Esophagus squamous epithelium (tissue), 5 donors: ENCODE data around the gene RUNX3. TPM values are rescaled to one million over a fixed set of nuclear protein-coding genes. Genes with fewer than 3 reads are reported as not detected.
"Not testable (repeated sequence)": the region's sequence is repeated elsewhere in the genome, so short reads cannot be mapped to it uniquely, and the experiment has no call there.

Experiments used
- DNase-seq: peaks from one replicate; lab custom pipeline; 2025; lab: John Stamatoyannopoulos, UW
- H3K27ac ChIP-seq, 4 donors: fragments of 200-600 bp; sonication (generic); one replicate each; pipeline ENCODE4 v1.5.1; 2016 to 2019; ENCODE audit warnings: mild to moderate bottlenecking in 1 of 4
- H3K27me3 ChIP-seq, 4 donors: fragments of 200-600 bp; sonication (generic); 1 replicate in 3 of 4; 2 replicates in 1 of 4; pipeline versions ENCODE4 v1.5.1 to v1.6.0; 2017 to 2021; ENCODE audit warnings: antibody characterized with exemption in 1 of 4
- H3K36me3 ChIP-seq, 3 donors: fragments of 200-600 bp; sonication (generic); one replicate each; pipeline ENCODE4 v1.5.1; 2016 to 2019
- H3K4me1 ChIP-seq, 3 donors: fragments of 200-600 bp; sonication (generic); one replicate each; pipeline ENCODE4 v1.5.1; 2017 to 2019
- H3K4me3 ChIP-seq, 4 donors: fragments of 200-600 bp; sonication (generic); 1 replicate in 3 of 4; 2 replicates in 1 of 4; pipeline ENCODE4 v1.5.1; 2016 to 2019; ENCODE audit warnings: mild to moderate bottlenecking in 2 of 4, moderate library complexity in 1 of 4
- H3K9me3 ChIP-seq, 3 donors: fragments of 200-600 bp; sonication (generic); one replicate each; pipeline ENCODE4 v1.5.1; 2016 to 2019
- CTCF ChIP-seq, 6 experiments: fragments of 450-650 bp in 4 of 6; fragments of 200-600 bp in 2 of 6; sonication (generic) in 2 of 6; IDR thresholded peaks; one replicate each; pipeline ENCODE4 v1.5.1; 2016 to 2019; ENCODE audit warnings: antibody characterized with exemption in 6 of 6, mild to moderate bottlenecking in 4 of 6, moderate library complexity in 4 of 6
- POLR2A ChIP-seq, 4 donors: fragments of 450-650 bp; IDR thresholded peaks; one replicate each; pipeline ENCODE4 v1.6.1; 2017; ENCODE audit warnings: antibody characterized with exemption in 4 of 4, mild to moderate bottlenecking in 4 of 4, moderate library complexity in 3 of 4
- WGBS, 2 donors: methylation state at CpG; one replicate each; pipeline ENCODE4 v1.1.5; 2018; 5-methylcytosine and 5-hydroxymethylcytosine counted together
- intact Hi-C: fragments of 100-400 bp; cut with DNase I; formaldehyde crosslinking; loops from one replicate; pipeline ENCODE4 v1.15.0; 2022
- total RNA-seq, 4 donors: library from RNA; depleted of rRNA; stranded (reverse); fragments of >200 nt; gene quantifications; one replicate each; pipeline ENCODE4 v1.1.0, GENCODE V29; 2016
- donor health status: DM: yes; HTN: yes; CAD: no.

Gene RUNX3
- total RNA-seq, 4 donors from 2014 or later: 1.9 to 5.7 (median 3.1) TPM

- peaks cover 0 to 22% (median 0%) of the 10 kb centered on the region in 4 donors for H3K27me3 ChIP-seq
- no peak for DNase-seq
- H3K36me3 ChIP-seq: peaks cover 0 to 3% (median 0%) of the 10 kb centered on the region in 3 donors
- no peak for TF ChIP-seq CTCF (IDR thresholded peaks at IDR 0.05)
- TF ChIP-seq POLR2A (IDR thresholded peaks at IDR 0.05): no peak
- intact Hi-C loops: no loop called here
- WGBS, 2 donors: 90 to 96% methylated on average over 7 of the region's 9 CpGs
- no peaks in the 10 kb centered on the region for H3K9me3 ChIP-seq
- H3K4me1 ChIP-seq: peaks cover 0 to 13% (median 0%) of the 10 kb centered on the region in 3 donors
- no peak overlapping the region for H3K4me3 ChIP-seq
- peak overlapping the region in 3 of 4 donors; percentile 23 to 61 (median 50) for H3K27ac ChIP-seq
These were observed 19.9 kb downstream of the RUNX3 start for GRCh38 chr1:24910210-24910609.

GRCh38 chr1:24909388-24909898 lies 20.6 kb downstream of the RUNX3 start:
- Histone ChIP-seq H3K27ac (no peak overlapping the region), H3K9me3 (no peaks in the 10 kb centered on the region), H3K4me1 (peaks cover 0 to 5% (median 0%) of the 10 kb centered on the region in 3 donors), H3K27me3 (peaks cover 0 to 29% (median 0%) of the 10 kb centered on the region in 4 donors), H3K4me3 (no peak overlapping the region), H3K36me3 (peaks cover 0 to 3% (median 0%) of the 10 kb centered on the region in 3 donors)
- intact Hi-C loops: no loop called here
- DNase-seq: no peak
- WGBS, 2 donors: 27 to 35% methylated on average over 7 to 8 of the region's 15 CpGs
- TF ChIP-seq POLR2A (IDR thresholded peaks at IDR 0.05) (no peak), CTCF (IDR thresholded peaks at IDR 0.05) (peak in 5 of 6 experiments; percentile 10 to 57 (median 39))

- TF ChIP-seq CTCF (IDR thresholded peaks at IDR 0.05) (no peak), POLR2A (IDR thresholded peaks at IDR 0.05) (no peak)
- Histone ChIP-seq H3K4me1 (no peaks in the 10 kb centered on the region), H3K4me3 (no peak overlapping the region), H3K9me3 (no peaks in the 10 kb centered on the region), H3K27me3 (peaks cover 0 to 35% (median 0%) of the 10 kb centered on the region in 4 donors), H3K27ac (no peak overlapping the region), H3K36me3 (peaks cover 0 to 3% (median 0%) of the 10 kb centered on the region in 3 donors)
- no peak for DNase-seq
- WGBS, 2 donors: 61 to 65% methylated on average over 6 to 7 of the region's 7 CpGs
- intact Hi-C loops: no loop called here
These were observed 21.4 kb downstream of the RUNX3 start for GRCh38 chr1:24908591-24909259.

GRCh38 chr1:24907587-24908294 lies 22.3 kb downstream of the RUNX3 start:
- intact Hi-C loops, H3K4me1 ChIP-seq, H3K36me3 ChIP-seq, H3K4me3 ChIP-seq, H3K27ac ChIP-seq, H3K9me3 ChIP-seq, DNase-seq: not testable (repeated sequence)
- peaks cover 0 to 45% (median 0%) of the 10 kb centered on the region in 4 donors for H3K27me3 ChIP-seq
- 91% methylated on average over 52 to 57 of the region's 57 CpGs for WGBS, 2 donors

GRCh38 chr1:24906760-24907490 lies 23.2 kb downstream of the RUNX3 start:
- WGBS, 2 donors: 67 to 90% methylated on average over 4 to 8 of the region's 20 CpGs
- Histone ChIP-seq H3K4me3 (no peak overlapping the region), H3K4me1 (no peaks in the 10 kb centered on the region), H3K27me3 (peaks cover 0 to 53% (median 0%) of the 10 kb centered on the region in 4 donors), H3K9me3 (no peaks in the 10 kb centered on the region), H3K36me3 (peaks cover 0 to 3% (median 0%) of the 10 kb centered on the region in 3 donors), H3K27ac (no peak overlapping the region)
- intact Hi-C loops: no loop called here
- DNase-seq: no peak
- no peak for TF ChIP-seq POLR2A (IDR thresholded peaks at IDR 0.05)
- no peak for TF ChIP-seq CTCF (IDR thresholded peaks at IDR 0.05)
